ENCODE measurements around the gene SULT1A2. TPM values are rescaled to one million over a fixed set of nuclear protein-coding genes. Genes with fewer than 3 reads are reported as not detected.

Gene SULT1A2
- total RNA-seq, 1 donor from 2014 or later: not detected

- H3K9me3 Mint-ChIP-seq: no peaks in the 10 kb centered on the region
- POLR2A ChIA-PET: no interaction called here
- intact Hi-C loops (cut with micrococcal nuclease): no loop called here
- no peak for TF ChIP-seq CTCF (IDR thresholded peaks at IDR 0.05)
- CTCF ChIA-PET: no interaction called here
- no peak overlapping the region for H3K4me3 Mint-ChIP-seq
- no peak overlapping the region for H3K27ac Mint-ChIP-seq
- H3K27me3 Mint-ChIP-seq: no peaks in the 10 kb centered on the region
- peaks cover 2% of the 10 kb centered on the region for H3K4me1 Mint-ChIP-seq
- ATAC-seq (ENCODE audit: low read depth) (no peak), DNase-seq (no peak)
- peaks cover 86% of the 10 kb centered on the region for H3K36me3 Mint-ChIP-seq (ENCODE audit: low read depth)
Measured at GRCh38 chr16:28586466-28586865, 10.4 kb downstream of the SULT1A2 start.

DNA sequence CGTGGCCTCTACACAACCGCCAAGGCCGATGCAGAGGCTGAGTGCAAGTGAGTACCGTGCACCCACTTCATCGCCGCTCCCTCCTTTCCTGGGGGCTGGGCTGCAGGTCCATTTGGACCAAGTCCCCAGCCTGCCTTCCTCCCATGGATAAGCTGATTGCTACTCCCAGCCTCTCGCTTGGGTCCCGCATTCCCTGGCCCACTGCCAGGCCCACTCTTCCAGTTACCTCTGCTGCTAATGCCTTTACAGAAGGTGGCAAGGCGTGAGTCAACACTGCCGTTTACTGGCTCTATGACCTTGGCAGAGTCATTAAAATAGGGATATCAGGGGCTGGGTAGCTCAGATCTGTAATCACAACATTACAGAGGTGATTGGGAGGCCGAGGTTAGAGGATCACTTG, 11.2 kb downstream of the SULT1A2 start:
- ATAC-seq (ENCODE audit: low read depth) (no peak), DNase-seq (no peak)
- ChIA-PET CTCF (no interaction called here), POLR2A (no interaction called here)
- peaks cover 2% of the 10 kb centered on the region for H3K4me1 Mint-ChIP-seq
- no peak overlapping the region for H3K4me3 Mint-ChIP-seq
- H3K9me3 Mint-ChIP-seq: no peaks in the 10 kb centered on the region
- peaks cover 85% of the 10 kb centered on the region for H3K36me3 Mint-ChIP-seq (ENCODE audit: low read depth)
- H3K27me3 Mint-ChIP-seq: no peaks in the 10 kb centered on the region
- intact Hi-C loops (cut with micrococcal nuclease): no loop called here
- H3K27ac Mint-ChIP-seq: no peak overlapping the region
- TF ChIP-seq CTCF (IDR thresholded peaks at IDR 0.05): no peak

DNA sequence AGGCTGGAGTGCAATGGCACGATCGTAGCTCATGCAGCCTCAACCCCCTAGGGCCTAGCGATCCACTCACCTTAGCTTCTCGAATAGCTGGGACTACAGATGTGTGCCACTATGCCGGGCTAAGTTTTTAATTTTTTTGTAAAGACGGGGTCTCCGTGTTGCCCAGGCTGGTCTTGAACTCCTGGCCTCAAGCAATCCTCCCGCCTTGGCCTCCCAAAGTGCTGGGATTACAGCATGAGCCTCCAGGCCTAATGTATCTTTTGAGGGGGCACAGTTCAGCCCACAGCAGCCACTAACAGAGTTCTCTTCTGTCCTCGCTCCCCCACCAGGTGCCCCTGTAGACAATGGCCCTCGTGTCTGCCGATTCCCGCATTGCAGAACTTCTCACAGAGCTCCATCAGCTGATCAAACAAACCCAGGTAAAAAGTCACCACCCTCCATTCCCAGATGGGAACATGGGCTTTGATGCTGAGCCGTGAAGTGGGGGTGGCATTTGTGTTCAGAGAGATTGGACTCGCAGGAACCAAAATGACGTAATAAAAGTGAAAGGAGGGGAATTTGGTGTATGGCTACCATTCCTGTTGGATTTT, 16.0 kb downstream of the SULT1A2 start:
- no peak overlapping the region for H3K4me3 Mint-ChIP-seq
- H3K9me3 Mint-ChIP-seq: no peaks in the 10 kb centered on the region
- peaks cover under 1% of the 10 kb centered on the region for H3K4me1 Mint-ChIP-seq
- no peaks in the 10 kb centered on the region for H3K27me3 Mint-ChIP-seq
- H3K27ac Mint-ChIP-seq: no peak overlapping the region
- H3K36me3 Mint-ChIP-seq (ENCODE audit: low read depth): peaks cover 53% of the 10 kb centered on the region
- CTCF ChIA-PET: no interaction called here
- intact Hi-C loops (cut with micrococcal nuclease): no loop called here
- no peak for ATAC-seq (ENCODE audit: low read depth)
- DNase-seq: no peak
- no peak for TF ChIP-seq CTCF (IDR thresholded peaks at IDR 0.05)
- POLR2A ChIA-PET: interaction anchor here (0.5 to 0.7 kb wide), 2 partner anchors 13 to 21 kb away, joined by 4 to 6 read pairs; no protein-coding TSS in a partner anchor

- Mint-ChIP-seq H3K36me3 (ENCODE audit: low read depth) (peaks cover 24% of the 10 kb centered on the region), H3K9me3 (no peaks in the 10 kb centered on the region), H3K27ac (no peak overlapping the region), H3K4me3 (no peak overlapping the region), H3K27me3 (no peaks in the 10 kb centered on the region), H3K4me1 (peaks cover 4% of the 10 kb centered on the region)
- intact Hi-C loops (cut with micrococcal nuclease): no loop called here
- DNase-seq (no peak), ATAC-seq (ENCODE audit: low read depth) (no peak)
- ChIA-PET CTCF (no interaction called here), POLR2A (no interaction called here)
- TF ChIP-seq CTCF (IDR thresholded peaks at IDR 0.05): no peak
Measured at GRCh38 chr16:28575446-28576109, 21.3 kb downstream of the SULT1A2 start.

- Mint-ChIP-seq H3K4me1 (peaks cover 4% of the 10 kb centered on the region), H3K27me3 (no peaks in the 10 kb centered on the region), H3K27ac (no peak overlapping the region), H3K9me3 (no peaks in the 10 kb centered on the region), H3K36me3 (ENCODE audit: low read depth) (peaks cover 20% of the 10 kb centered on the region), H3K4me3 (no peak overlapping the region)
- ChIA-PET POLR2A (no interaction called here), CTCF (no interaction called here)
- ATAC-seq (ENCODE audit: low read depth): no peak
- no peak for TF ChIP-seq CTCF (IDR thresholded peaks at IDR 0.05)
- intact Hi-C loops (cut with micrococcal nuclease): no loop called here
- DNase-seq: no peak
Measured at GRCh38 chr16:28574925-28575324, 21.9 kb downstream of the SULT1A2 start.
